GM12864 (cell line): ENCODE results near the gene RAB3B.

Experiments used
- DNase-seq: peaks from one replicate; pipeline ENCODE4 v3.0.0-alpha.2; 2011; ENCODE audit warnings: low read depth
- H3K4me3 ChIP-seq: 2 replicates; pipeline ENCODE4 v1.5.1; 2011; ENCODE audit warnings: mild to moderate bottlenecking, low read depth, low read length, control low read depth
- TF ChIP-seq, protein P1 (sequence below): IDR thresholded peaks from 2 replicates; pipeline ENCODE4 v1.5.1; 2011; ENCODE audit warnings: low read depth, mild to moderate bottlenecking, moderate library complexity, low read length, control low read depth, inconsistent platforms; ENCODE audit errors: missing control alignments

The RAB3B gene

DNA sequence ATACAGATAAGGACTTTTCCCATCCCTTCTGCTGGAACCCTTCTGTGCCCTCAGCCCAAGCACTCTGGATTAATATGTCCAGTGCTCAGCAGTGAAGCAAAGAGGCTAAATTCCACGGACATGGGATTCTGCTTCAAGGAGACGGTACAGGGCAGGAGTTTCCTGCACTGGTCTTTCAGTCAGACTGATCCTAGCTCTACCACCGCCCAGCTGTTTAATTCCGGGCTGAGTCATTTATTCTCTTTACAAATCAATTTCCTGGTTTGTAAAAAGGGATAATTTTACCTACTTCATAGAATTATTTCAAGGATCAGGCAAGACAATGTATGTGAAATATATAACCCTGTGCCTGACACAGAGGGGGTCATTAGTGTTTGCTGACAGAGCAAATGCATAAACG, 70.4 kb downstream of the RAB3B start:
- H3K4me3 ChIP-seq: no peak overlapping the region
- no peak for DNase-seq
- TF ChIP-seq, protein P1, sequence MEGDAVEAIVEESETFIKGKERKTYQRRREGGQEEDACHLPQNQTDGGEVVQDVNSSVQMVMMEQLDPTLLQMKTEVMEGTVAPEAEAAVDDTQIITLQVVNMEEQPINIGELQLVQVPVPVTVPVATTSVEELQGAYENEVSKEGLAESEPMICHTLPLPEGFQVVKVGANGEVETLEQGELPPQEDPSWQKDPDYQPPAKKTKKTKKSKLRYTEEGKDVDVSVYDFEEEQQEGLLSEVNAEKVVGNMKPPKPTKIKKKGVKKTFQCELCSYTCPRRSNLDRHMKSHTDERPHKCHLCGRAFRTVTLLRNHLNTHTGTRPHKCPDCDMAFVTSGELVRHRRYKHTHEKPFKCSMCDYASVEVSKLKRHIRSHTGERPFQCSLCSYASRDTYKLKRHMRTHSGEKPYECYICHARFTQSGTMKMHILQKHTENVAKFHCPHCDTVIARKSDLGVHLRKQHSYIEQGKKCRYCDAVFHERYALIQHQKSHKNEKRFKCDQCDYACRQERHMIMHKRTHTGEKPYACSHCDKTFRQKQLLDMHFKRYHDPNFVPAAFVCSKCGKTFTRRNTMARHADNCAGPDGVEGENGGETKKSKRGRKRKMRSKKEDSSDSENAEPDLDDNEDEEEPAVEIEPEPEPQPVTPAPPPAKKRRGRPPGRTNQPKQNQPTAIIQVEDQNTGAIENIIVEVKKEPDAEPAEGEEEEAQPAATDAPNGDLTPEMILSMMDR: no peak

DNA sequence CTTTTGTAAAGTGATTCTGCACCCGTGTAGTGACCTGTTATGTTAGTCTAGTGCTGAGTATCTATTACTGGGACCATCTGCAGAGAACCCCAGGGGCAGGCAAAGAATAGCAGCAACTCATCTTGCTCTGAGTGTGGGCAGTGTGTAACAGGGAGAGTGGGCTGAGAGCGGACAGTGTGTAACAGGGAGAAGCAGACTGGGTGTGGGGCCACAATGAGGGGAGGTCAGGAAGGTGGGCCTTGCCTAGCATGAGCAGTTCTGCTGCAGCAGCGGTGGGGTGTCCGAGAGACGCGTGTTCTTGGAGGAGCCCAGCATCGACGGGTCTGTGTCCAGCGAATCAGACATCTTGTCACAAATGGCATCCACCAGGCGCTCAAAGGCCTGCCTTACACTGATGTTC, 70.8 kb downstream of the RAB3B start:
- DNase-seq: no peak
- TF ChIP-seq, protein P1: no peak
- no peak overlapping the region for H3K4me3 ChIP-seq

DNA sequence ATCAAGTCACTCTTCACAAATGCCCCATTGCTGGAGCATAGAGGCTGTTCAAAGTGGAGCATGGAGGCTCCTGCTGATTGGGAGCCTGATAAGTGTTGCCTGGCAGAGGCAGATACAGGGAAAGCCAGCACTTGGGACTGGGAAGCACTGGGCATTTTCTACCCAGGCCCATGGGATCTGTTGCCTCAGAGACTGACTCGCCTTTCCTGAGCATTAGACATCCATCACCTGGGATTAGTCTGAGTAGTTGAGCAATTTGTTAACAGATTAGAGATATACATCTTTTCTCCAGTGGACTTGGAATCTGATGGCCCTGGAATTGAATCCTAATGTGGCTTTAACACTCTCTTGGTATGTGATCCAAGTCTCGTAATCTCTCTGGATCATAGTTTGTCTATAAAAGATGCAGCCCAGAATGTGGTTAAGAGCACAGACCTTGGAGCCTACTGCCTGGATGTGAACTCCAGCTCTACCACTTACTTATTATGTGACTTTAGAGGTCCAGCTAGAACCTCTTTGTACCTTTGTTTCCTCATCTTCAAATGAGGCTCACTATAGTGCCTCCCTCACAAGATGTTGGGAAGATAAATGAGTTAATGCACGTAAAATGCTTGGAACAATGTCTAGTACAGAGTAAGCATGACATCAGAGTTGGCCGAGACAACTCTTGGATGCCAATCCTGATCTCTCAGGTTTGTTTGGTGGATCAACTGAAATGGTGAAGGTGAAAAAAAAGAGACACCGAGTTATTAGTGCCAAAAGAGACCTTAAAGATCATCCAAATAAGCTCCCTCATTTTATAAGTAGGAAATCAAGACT, 73.7 kb downstream of the RAB3B start:
- no peak for DNase-seq
- TF ChIP-seq, protein P1: no peak

DNA sequence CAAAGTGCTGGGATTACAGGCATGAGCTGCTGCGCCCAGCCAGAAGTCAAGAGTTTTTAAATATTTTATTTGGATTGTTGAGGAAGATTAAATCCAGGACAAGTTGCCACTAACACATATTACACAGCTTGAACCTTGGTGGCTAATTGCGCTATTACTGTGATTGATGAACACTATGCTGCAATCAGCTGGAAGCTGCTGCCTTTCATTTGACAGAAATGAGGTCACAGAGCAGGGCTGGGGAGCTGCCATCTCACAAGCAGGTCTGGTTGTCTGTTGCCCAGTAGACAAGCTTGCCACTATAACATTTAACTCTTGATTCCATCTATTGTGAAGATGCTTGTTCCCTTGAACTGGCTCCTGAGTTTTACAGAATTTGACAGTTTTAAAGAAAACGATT, 74.5 kb downstream of the RAB3B start:
- DNase-seq: no peak
- H3K4me3 ChIP-seq: no peak overlapping the region
- TF ChIP-seq, protein P1: no peak

More for the DNA sequence above, 73.7 kb downstream of the RAB3B start:
- H3K4me3 ChIP-seq: no peak overlapping the region

DNA sequence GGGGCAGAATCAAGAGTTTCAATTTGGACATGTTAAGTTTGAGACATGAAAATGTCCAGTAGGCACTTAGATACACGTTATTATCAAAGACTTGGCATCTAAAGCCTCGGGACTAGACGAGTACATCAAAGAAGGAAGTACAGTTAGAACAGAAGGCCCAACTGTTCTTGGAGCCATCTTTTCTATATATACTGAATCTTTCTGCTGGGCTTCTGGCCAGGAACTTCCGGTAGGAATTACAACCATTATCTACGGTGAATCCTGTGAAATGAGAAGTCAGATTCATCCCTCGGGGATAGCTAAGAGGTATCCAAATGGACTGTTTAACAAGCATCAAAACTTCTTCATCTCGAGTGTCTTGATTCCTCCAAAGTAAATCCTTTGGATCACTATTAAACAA, 77.6 kb downstream of the RAB3B start:
- no peak overlapping the region for H3K4me3 ChIP-seq
- TF ChIP-seq, protein P1: no peak
- no peak for DNase-seq

DNA sequence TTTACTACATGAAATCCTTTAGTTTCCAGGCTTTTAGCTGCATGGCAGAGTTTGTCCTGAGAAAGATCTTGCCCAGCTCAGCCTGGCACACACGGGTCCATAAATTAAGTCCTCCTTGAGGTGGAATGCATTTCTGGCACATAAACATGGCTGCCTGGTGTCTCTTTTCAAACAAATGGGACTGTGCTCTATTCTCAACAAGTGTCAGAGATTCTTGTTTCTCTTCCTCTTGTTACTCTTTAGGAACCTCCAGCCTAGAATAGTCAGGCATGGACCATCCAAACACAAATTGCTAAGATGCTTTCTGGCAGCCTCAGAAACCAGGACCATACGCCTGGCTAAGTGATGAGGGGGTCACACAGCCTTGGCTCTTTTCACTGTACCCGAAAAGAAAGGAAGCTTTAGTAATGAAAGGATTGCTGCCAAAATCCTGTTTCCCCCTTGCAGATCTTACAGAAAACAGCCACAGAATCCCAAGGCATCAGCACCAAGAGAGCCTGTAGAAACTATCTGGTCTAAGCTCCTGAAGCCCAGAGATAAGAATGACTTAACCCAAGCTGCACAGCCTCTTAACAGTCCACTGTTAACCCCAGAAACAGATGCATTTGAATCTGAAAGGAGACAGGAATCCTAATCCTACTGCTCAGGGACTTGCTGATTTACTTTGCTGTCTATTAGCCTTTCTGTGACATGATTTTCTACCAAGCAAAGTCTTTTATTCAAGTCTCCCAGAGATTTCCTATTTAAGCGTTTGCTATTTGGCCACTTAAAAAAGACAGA, 80.1 kb downstream of the RAB3B start:
- H3K4me3 ChIP-seq: no peak overlapping the region
- no peak for DNase-seq
- TF ChIP-seq, protein P1: no peak

DNA sequence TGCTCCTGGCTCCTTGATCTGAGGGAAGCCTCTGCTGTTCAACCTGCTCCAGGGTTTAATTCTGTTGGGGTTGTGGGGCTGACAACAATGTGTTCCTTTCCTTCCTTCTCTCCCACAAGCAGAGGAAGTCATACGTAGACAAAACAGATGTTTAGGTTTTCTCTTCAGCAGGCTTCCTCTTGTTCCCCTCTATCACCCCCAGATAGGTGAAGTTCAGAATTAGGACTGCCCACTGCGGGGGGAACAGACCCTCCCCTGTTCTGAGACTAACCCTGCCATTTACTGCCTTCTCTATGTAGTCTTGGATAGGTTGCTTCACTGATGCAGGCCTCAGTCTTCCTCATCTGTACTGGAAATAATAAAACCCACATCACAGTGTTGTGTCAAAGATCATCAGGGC, 82.0 kb downstream of the RAB3B start:
- H3K4me3 ChIP-seq: no peak overlapping the region
- DNase-seq: no peak
- TF ChIP-seq, protein P1: no peak
